Transverse colon (tissue), 4 donors: ENCODE results near the gene LIPE. TPM values are rescaled to one million over a fixed set of nuclear protein-coding genes. Genes with fewer than 3 reads are reported as not detected.

Experiments
- DNase-seq: peaks from one replicate; pipeline ENCODE4 v3.0.0-alpha.2; 2019
- H3K27ac ChIP-seq, 4 donors: fragments of 200-600 bp; sonication (generic); 2 replicates each; pipeline ENCODE4 v1.5.1; 2016 to 2018; ENCODE audit warnings: inconsistent platforms in 4 of 4
- H3K27me3 ChIP-seq: fragments of 200-600 bp; sonication (generic); 2 replicates; pipeline ENCODE4 v1.5.1; 2017; ENCODE audit warnings: inconsistent platforms
- H3K36me3 ChIP-seq, 4 donors: fragments of 200-600 bp; sonication (generic); 2 replicates each; pipeline ENCODE4 v1.5.1; 2017 to 2019; ENCODE audit warnings: inconsistent platforms in 4 of 4
- H3K4me1 ChIP-seq, 4 donors: fragments of 200-600 bp; sonication (generic); 2 replicates each; pipeline ENCODE4 v1.5.1; 2017 to 2020; ENCODE audit warnings: inconsistent platforms in 4 of 4
- H3K4me3 ChIP-seq, 4 donors: fragments of 200-600 bp; sonication (generic); 1 replicate in 1 of 4; 2 replicates in 3 of 4; pipeline versions ENCODE4 v1.5.1 to v1.6.1; 2017 to 2019; ENCODE audit warnings: inconsistent platforms in 4 of 4
- H3K9me3 ChIP-seq, 2 donors: fragments of 200-600 bp; sonication (generic); 2 replicates each; pipeline ENCODE4 v1.5.1; 2017 to 2019; ENCODE audit warnings: inconsistent platforms in 2 of 2
- EP300 ChIP-seq: sonication (generic); formaldehyde crosslinking; IDR thresholded peaks from one replicate; pipeline ENCODE4 v1.6.1; 2017; ENCODE audit warnings: antibody characterized with exemption, low read depth
- POLR2A ChIP-seq: fragments of 450-650 bp; IDR thresholded peaks from one replicate; pipeline ENCODE4 v1.6.1; 2016; ENCODE audit warnings: antibody characterized with exemption, mild to moderate bottlenecking, moderate library complexity
- POLR2AphosphoS5 ChIP-seq, 3 donors: sonication (generic); formaldehyde crosslinking; IDR thresholded peaks; one replicate each; pipeline ENCODE4 v1.6.1; 2016; ENCODE audit warnings: antibody characterized with exemption in 3 of 3
- WGBS, 2 donors: methylation state at CpG; one replicate each; pipeline ENCODE4 v1.1.5; 2018; ENCODE audit warnings: low coverage in 1 of 2; 5-methylcytosine and 5-hydroxymethylcytosine counted together
- in situ Hi-C, 4 donors: fragments of 200-750 bp; cut with MboI; loops; one replicate each; pipeline versions ENCODE4 v1.15.0 to v1.15.1; 2017; ENCODE audit warnings: low sequenced_read_pairs in 3 of 4, low pct_ligation_motif_present in 1 of 4, low pct_unique_long_range_greater_than_20kb in 1 of 4
- intact Hi-C: fragments of 100-400 bp; cut with DNase I; formaldehyde crosslinking; loops from one replicate; pipeline ENCODE4 v1.15.1; 2023; ENCODE audit warnings: low total_unique reads
- total RNA-seq, 4 donors: library from RNA; depleted of rRNA; stranded (reverse); fragments of >200 nt; gene quantifications; one replicate each; pipeline ENCODE4 v1.1.0, GENCODE V29; 2016
- TF ChIP-seq, protein P1 (sequence below), 5 experiments: fragments of 200-600 bp in 3 of 5; fragments of 450-650 bp in 2 of 5; sonication (generic) in 3 of 5; IDR thresholded peaks; 1 replicate in 2 of 5; 2 replicates in 3 of 5; pipeline ENCODE4 v1.5.1; 2016 to 2017; ENCODE audit warnings: antibody characterized with exemption in 5 of 5, inconsistent platforms in 3 of 5, mild to moderate bottlenecking in 2 of 5, moderate library complexity in 1 of 5

LIPE gene
- total RNA-seq, 4 donors from 2014 or later = 7.1 to 60.2 (median 25.9) TPM

DNA sequence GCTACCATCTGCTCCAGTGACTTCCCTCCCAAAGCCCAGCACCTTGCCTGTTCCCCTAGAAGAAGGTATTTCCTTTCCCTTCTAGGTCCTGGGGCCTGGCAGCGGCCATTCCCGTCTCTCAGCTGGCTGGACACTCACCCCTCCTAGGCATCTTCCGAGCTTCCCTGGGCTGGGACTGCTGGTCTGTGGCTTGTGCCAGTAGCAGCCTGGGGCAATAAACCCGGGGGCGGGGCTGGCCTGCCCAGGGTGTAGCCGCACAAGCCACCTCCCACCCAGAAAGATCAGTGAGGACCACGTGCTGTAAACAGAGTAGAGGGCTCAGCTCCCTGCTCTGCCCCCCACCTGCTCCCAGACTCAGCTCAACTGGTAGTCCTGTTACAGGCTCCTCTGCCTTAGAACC lies 15.0 kb downstream of the LIPE start:
- peak; percentile 81 for DNase-seq
- no peak overlapping the region for H3K27ac ChIP-seq
- no peaks in the 10 kb centered on the region for H3K9me3 ChIP-seq
- H3K36me3 ChIP-seq = no peaks in the 10 kb centered on the region
- 54% methylated on average over 6 of the region's 7 CpGs; no CpG with 5 or more reads in 1 of the 2 donors for WGBS, 2 donors
- no peaks in the 10 kb centered on the region for H3K27me3 ChIP-seq
- peaks cover 0 to 14% (median 3%) of the 10 kb centered on the region in 4 donors for H3K4me1 ChIP-seq
- no peak overlapping the region for H3K4me3 ChIP-seq
- in situ Hi-C loops = no loop called here
- TF ChIP-seq, protein P1, sequence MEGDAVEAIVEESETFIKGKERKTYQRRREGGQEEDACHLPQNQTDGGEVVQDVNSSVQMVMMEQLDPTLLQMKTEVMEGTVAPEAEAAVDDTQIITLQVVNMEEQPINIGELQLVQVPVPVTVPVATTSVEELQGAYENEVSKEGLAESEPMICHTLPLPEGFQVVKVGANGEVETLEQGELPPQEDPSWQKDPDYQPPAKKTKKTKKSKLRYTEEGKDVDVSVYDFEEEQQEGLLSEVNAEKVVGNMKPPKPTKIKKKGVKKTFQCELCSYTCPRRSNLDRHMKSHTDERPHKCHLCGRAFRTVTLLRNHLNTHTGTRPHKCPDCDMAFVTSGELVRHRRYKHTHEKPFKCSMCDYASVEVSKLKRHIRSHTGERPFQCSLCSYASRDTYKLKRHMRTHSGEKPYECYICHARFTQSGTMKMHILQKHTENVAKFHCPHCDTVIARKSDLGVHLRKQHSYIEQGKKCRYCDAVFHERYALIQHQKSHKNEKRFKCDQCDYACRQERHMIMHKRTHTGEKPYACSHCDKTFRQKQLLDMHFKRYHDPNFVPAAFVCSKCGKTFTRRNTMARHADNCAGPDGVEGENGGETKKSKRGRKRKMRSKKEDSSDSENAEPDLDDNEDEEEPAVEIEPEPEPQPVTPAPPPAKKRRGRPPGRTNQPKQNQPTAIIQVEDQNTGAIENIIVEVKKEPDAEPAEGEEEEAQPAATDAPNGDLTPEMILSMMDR (IDR thresholded peaks at IDR 0.05) = no peak
- no peak for TF ChIP-seq EP300
- no peak for TF ChIP-seq POLR2A
- no peak for TF ChIP-seq POLR2AphosphoS5 (IDR thresholded peaks at IDR 0.05)
- intact Hi-C loops = no loop called here

DNA sequence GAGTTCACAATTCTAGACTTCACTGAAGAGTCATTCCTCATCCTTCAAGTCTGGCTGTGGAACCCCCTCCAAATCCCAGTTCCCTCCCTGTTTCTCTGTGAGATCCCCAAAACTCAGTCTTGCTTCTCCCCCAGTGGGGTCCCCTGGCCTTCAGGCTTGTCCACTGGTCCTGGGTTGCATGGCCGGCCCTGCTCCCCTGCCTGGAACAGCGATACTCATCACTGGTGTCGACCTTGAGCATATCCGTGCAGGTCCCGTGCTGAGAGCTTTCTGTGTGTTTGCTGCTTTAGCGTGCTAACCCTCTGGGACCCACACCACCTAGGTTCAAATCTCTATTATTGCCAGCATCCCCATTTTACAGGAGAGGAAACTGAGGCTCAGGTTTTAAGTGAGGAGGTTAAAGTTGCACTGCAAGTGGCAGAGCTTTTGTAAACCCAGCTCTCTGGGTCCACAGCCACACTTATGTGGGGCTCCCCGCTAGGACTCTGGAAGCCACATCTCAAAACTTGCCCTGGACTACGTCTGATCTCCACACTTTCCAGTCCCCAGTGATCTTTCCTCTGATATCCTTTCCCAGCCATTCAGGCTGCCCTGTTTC lies 15.5 kb downstream of the LIPE start:
- in situ Hi-C loops = no loop called here
- TF ChIP-seq POLR2AphosphoS5 (IDR thresholded peaks at IDR 0.05) (no peak), POLR2A (no peak), EP300 (no peak)
- TF ChIP-seq, protein P1 (IDR thresholded peaks at IDR 0.05) = no peak

DNA sequence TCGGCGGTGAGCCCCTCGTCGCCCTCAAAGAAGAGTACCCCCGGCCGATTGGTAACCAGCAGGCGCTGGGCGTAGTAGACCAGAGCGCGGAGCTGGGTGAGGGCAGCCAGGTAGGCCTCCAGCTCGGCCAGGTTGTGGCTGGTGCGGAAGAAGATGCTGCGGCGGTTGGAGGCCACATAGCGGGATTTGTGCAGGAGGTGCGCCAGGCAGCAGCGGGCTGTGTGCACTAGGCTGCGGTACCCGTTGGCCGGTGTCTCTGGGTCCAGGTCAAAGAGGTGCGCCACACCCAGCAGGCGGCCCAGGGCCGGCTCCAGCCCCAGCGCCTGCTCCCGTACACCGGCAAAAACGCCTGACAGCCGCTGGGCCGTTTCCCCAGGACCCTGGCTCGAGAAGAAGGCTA lies 16.8 kb downstream of the LIPE start:
- whole genome bisulfite sequencing, 2 donors = 94 to 100% methylated on average over 3 to 22 of the region's 30 CpGs
- Histone ChIP-seq H3K4me1 (peaks cover 0 to 14% (median 3%) of the 10 kb centered on the region in 4 donors), H3K9me3 (no peaks in the 10 kb centered on the region), H3K27ac (no peak overlapping the region), H3K36me3 (no peaks in the 10 kb centered on the region), H3K4me3 (no peak overlapping the region), H3K27me3 (no peaks in the 10 kb centered on the region)
- in situ Hi-C loops (no loop called here), intact Hi-C loops (no loop called here)
- TF ChIP-seq EP300 (no peak), POLR2AphosphoS5 (IDR thresholded peaks at IDR 0.05) (no peak), POLR2A (no peak)
- TF ChIP-seq, protein P1 (IDR thresholded peaks at IDR 0.05) = no peak
- DNase-seq = no peak

More for the DNA sequence above, 15.5 kb downstream of the LIPE start:
- DNase-seq = no peak
- Histone ChIP-seq H3K36me3 (no peaks in the 10 kb centered on the region), H3K27me3 (no peaks in the 10 kb centered on the region), H3K4me1 (peaks cover 0 to 14% (median 3%) of the 10 kb centered on the region in 4 donors), H3K27ac (no peak overlapping the region), H3K4me3 (no peak overlapping the region), H3K9me3 (no peaks in the 10 kb centered on the region)
- intact Hi-C loops = no loop called here
- WGBS, 2 donors = 90 to 100% methylated on average over 1 to 8 of the region's 8 CpGs

DNA sequence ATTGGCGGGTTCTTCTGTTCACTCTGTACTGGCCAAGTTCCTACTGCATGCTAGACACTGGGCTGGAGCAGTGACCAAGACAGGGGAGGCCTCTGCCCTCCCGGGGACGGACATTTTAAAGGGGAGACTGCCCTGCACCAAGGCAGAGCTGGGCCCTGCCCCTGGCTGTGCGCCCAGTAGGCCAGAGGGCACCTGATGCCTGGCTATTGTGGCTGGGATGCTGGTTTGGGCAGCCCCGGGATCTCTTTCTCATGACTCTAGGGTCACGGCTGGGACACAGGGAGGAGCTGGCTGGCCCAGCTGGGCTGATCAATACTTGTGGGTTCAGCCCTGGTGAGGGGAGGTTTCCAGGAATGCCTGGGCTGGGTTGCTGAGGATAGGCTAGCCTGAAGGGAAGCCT lies 17.7 kb downstream of the LIPE start:
- DNase-seq = no peak
- no peak overlapping the region for H3K27ac ChIP-seq
- no peaks in the 10 kb centered on the region for H3K9me3 ChIP-seq
- H3K4me3 ChIP-seq = no peak overlapping the region
- peaks cover 0 to 14% (median 3%) of the 10 kb centered on the region in 4 donors for H3K4me1 ChIP-seq
- TF ChIP-seq, protein P1 (IDR thresholded peaks at IDR 0.05) = no peak
- TF ChIP-seq POLR2AphosphoS5 (IDR thresholded peaks at IDR 0.05) = no peak
- TF ChIP-seq POLR2A = no peak
- no peak for TF ChIP-seq EP300
- no peaks in the 10 kb centered on the region for H3K27me3 ChIP-seq
- intact Hi-C loops = no loop called here
- in situ Hi-C loops = no loop called here
- no peaks in the 10 kb centered on the region for H3K36me3 ChIP-seq
- 65% methylated on average over 4 of the region's 6 CpGs; no CpG with 5 or more reads in 1 of the 2 donors for WGBS, 2 donors
